Measurements from ENCODE around the gene CCDC9. TPM values are rescaled to one million over a fixed set of nuclear protein-coding genes. Genes with fewer than 3 reads are reported as not detected.

Gene CCDC9
- total RNA-seq, 1 donor from 2014 or later = 37.5 TPM

GRCh38 chr19:47319923-47320871 lies 63.9 kb downstream of the CCDC9 start:
- no peak for DNase-seq (ENCODE audit: low spot score)
- intact Hi-C loops (cut with micrococcal nuclease) = no loop called here
- H3K27ac Mint-ChIP-seq = no peak overlapping the region
- H3K36me3 Mint-ChIP-seq (ENCODE audit: low read depth) = no peaks in the 10 kb centered on the region
- peaks cover under 1% of the 10 kb centered on the region for H3K4me1 Mint-ChIP-seq (ENCODE audit: low read depth)
- H3K27me3 Mint-ChIP-seq (ENCODE audit: low read depth) = peaks cover 5% of the 10 kb centered on the region
- H3K9me3 Mint-ChIP-seq = no peaks in the 10 kb centered on the region
- no peak overlapping the region for H3K4me3 Mint-ChIP-seq (ENCODE audit: low read depth)

Other genes with a start within 250 kb of the CCDC9 start
- 0.25 TPM in 1 of 2 replicates, not detected in the other for gene NPAS1, start 236.7 kb upstream of the CCDC9 start, total RNA-seq
- 48.0 and 49.1 TPM in 2 replicates for gene TMEM160, start 207.9 kb upstream of the CCDC9 start, total RNA-seq
- 97.1 and 104 TPM in 2 replicates for gene ZC3H4, start 142.7 kb upstream of the CCDC9 start, total RNA-seq
- 151 and 154 TPM in 2 replicates for gene SAE1, start 125.7 kb upstream of the CCDC9 start, total RNA-seq
- gene BBC3, start 25.3 kb upstream of the CCDC9 start, total RNA-seq = 14.6 and 16.3 TPM in 2 replicates
- 9.3 and 12.7 TPM in 2 replicates for gene INAFM1, start 18.4 kb downstream of the CCDC9 start, total RNA-seq
- gene C5AR1, start 53.3 kb downstream of the CCDC9 start, total RNA-seq = 1.1 and 1.2 TPM in 2 replicates
- gene C5AR2, start 75.7 kb downstream of the CCDC9 start, total RNA-seq = not detected in 2 replicates
- gene DHX34, start 92.8 kb downstream of the CCDC9 start, total RNA-seq = 23.2 TPM in 2 replicates
- 0.16 TPM in 1 of 2 replicates, not detected in the other for gene MEIS3, start 163.0 kb downstream of the CCDC9 start, total RNA-seq
- not detected in 2 replicates for gene SLC8A2, start 215.4 kb downstream of the CCDC9 start, total RNA-seq
- gene KPTN, start 227.7 kb downstream of the CCDC9 start, total RNA-seq = 9.6 and 11.3 TPM in 2 replicates